GM19324 (cell line): ENCODE data around the gene MAGED4.
"Not testable (repeated sequence)": the region's sequence is repeated elsewhere in the genome, so short reads cannot be mapped to it uniquely, and the experiment has no call there.

ENCODE experiments used
- ATAC-seq: cut with Tn5 transposase; IDR thresholded peaks from one replicate; pipeline ENCODE4 v1.9.1; 2021; ENCODE audit warnings: mild to moderate bottlenecking, moderate library complexity; ENCODE audit not compliant: unreplicated experiment, low FRiP score

MAGED4 gene, protein sequence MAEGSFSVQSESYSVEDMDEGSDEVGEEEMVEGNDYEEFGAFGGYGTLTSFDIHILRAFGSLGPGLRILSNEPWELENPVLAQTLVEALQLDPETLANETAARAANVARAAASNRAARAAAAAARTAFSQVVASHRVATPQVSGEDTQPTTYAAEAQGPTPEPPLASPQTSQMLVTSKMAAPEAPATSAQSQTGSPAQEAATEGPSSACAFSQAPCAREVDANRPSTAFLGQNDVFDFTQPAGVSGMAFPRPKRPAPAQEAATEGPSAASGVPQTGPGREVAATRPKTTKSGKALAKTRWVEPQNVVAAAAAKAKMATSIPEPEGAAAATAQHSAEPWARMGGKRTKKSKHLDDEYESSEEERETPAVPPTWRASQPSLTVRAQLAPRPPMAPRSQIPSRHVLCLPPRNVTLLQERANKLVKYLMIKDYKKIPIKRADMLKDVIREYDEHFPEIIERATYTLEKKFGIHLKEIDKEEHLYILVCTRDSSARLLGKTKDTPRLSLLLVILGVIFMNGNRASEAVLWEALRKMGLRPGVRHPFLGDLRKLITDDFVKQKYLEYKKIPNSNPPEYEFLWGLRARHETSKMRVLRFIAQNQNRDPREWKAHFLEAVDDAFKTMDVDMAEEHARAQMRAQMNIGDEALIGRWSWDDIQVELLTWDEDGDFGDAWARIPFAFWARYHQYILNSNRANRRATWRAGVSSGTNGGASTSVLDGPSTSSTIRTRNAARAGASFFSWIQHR

DNA sequence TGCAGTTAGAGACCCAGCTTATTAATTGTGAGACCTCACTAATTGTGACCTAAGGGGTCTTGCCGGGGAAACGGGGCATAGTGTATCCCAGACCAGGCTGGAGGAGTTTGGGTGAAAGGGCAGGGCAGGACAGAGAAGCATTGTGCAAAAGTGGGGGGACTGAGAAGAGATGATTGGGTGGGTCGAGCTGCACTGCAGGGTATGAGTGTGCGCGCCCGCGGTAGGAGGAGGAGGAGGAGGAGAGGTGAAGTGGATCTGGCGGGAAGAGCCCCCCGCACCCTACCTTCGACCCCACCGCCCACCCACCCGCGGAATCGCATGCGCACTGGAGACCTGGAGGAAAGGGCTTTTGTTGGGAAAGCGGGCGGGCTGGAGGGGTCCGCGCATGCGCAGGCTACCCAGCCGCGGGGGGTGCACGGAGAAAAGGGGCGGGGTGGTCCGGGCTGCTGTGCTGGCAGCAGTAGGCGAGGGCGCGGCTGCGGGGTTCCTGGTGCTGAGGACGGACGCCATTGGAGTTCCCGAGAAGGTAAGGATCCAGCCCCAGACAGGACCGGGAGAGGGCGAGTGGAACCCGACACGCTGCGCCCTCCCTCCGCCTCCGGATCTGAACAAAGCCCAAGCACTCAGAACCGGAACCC lies at the start of gene MAGED4:
Gene MAGED4, plus strand, starts transcription at position 449 of the 638 bp plus-strand sequence. CDS start 1,035 bp downstream, outside the sequence.
- not testable (repeated sequence) for ATAC-seq

DNA sequence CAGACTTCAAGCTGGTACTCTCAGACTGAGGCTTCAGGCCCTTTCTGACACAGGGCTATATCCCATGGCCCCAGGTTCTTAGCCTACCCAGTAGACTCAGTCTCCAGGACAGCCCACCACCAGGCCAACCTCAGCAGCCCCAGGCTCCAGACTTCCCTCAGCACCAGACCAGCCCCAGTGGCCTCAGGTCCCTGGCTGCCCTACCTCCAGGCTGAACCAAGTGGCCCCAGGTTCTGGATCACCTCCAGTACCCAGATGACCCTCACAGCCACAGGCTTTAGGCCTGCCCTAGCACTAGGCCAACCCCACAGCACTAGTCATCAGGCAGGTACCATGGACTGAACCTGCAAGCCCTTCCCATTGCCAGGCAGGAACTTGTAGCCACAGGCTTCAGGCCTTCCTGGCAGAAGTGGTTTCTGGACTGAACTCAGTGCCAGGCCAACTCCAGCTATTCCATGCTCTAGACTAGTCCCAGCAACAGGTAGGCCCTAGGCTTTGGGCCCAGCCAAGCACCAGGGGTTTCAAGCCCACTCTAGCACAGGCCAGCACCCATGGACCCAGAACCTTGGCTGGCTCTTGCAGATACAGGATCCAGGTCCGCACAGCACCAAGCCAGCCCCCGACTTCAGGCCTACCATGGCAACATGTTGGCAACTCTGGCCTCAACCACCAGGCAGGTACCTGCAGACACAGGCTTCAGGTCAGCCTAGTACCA lies 45.7 kb upstream of the MAGED4 start:
- ATAC-seq = no peak

DNA sequence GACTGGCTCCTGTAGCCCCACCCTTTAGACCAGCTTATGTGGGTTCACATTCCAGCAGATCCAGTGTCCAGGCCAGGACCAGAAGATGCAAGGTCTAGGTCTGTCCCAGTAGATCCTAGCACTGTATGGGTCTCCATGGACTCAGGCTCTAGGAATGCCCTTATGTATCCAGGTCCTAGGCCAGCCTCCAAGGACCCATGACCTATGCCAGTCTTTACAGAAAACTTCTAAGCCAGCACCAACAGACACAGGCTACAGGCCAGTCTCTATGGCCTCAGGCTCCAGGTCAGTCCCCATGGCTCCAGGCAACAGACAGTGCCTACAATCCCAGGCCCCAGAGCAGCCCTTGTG lies 45.2 kb upstream of the MAGED4 start:
- no peak for ATAC-seq

DNA sequence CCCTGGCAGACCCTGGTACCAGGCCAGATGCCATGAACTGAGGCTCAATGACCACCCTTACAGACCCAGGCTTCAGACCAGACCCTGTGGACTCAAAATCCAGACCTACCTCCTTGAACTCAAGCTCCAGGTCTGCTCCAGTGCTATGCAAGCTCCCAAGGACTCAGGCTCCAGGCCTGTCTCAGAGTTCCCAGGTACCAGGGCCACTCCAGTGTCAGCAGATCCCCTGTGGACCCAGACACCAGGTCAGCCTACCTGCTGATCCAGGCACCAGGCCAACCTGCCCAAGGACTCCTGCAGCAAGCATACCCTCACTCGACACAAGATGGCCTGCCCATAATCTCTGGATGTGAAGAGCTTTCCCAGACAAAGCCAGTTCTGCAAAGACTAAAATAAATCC lies 44.7 kb upstream of the MAGED4 start:
- no peak for ATAC-seq

DNA sequence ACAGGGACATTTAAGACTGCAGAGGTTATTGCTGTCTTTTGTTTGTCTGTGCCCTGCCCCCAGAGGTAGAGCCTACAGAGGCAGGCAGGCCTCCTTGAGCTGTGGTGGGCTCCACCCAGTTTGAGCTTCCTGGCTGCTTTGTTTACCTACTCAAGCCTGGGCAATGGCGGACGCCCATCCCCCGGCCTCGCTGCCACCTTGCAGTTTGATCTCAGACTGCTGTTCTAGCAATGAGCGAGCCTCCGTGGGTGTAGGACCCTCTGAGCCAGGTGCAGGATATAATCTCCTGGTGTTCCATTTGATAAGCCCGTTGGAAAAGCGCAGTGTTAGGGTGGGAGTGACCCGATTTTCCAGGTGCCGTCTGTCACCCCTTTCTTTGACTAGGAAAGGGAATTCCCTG lies 34.0 kb upstream of the MAGED4 start:
- ATAC-seq = not testable (repeated sequence)

DNA sequence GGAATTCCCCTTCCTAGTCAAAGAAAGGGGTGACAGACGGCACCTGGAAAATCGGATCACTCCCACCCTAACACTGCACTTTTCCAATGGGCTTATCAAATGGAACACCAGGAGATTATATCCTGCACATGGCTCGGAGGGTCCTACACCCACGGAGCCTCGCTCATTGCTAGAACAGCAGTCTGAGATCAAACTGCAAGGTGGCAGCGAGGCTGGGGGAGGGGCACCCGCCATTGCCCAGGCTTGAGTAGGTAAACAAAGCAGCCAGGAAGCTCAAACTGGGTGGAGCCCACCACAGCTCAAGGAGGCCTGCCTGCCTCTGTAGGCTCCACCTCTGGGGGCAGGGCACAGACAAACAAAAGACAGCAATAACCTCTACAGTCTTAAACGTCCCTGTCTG lies 24.5 kb upstream of the MAGED4 start:
- ATAC-seq = not testable (repeated sequence)

DNA sequence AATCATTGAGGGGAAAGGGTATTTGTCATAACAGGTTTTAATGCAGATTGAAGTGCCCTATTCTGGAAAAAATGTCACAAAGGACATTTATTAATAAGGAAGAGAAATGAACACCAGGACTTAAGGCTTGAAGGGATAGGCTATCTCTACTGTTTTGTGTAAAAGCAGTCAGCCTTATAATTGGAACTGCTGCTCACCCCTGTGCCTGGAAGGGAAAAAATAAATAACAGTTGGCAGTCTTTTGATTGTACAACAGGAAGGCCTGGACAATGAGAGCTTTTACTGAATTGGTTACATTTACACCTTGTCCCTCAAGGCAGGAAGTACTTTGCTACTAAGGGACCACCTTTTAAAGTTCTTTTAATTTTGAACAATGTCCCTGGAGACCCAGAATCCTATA lies 17.8 kb upstream of the MAGED4 start:
- no peak for ATAC-seq

DNA sequence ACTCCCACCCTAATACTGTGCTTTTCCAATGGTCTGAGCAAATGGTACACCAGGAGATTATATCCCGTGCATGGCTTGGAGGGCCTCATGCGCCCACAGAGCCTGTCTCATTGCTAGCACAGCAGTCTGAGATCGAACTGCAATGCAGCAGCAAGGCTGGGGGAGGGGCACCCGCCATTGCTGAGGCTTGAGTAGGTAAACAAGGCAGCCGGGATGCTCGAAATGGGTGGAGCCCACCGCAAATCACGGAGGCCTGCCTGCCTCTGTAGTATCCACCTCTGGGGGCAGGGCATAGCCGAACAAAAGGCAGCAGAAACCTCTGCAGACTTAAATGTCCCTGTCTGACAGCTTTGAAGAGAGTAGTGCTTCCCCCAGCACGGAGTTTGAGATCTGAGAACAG lies 13.6 kb upstream of the MAGED4 start:
- not testable (repeated sequence) for ATAC-seq

DNA sequence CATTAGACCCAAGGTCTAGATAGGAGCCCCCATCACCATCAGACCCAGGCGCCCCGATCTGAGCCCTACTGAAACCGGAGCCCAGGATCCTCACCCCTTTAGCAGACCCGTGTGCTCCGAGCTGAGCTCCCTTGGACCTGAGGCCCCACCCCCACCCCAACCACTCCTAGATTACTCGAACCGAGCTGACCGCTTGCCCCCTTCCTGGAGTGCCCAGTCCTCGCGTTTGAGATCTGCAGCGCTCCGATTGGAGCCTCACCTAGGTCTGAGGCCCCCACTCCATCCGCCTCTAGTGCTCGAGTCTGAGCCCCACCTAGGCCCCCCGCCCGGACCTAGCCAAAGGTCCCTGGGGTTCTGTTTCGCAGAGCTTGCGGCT lies 378 bp downstream of the MAGED4 start:
- ATAC-seq = not testable (repeated sequence)

DNA sequence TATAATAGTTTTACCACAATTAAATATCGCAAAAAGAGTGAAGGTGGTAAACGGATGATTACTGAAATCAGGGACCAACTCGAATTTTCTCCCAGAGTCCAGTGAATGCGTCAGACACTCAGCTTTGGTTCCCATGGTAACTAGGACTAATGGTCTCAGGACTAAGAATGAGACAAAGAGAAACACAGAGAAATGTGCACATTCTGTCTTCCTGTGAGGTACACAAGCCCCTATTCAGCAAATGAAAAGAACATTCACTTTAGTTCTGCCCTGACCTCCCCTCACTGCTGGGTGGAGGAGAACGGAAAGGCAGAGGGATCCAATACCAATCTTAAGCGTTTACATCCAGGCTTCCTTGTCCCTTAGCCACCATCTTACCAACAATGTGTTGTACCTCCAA lies 26.7 kb downstream of the MAGED4 start:
- not testable (repeated sequence) for ATAC-seq

DNA sequence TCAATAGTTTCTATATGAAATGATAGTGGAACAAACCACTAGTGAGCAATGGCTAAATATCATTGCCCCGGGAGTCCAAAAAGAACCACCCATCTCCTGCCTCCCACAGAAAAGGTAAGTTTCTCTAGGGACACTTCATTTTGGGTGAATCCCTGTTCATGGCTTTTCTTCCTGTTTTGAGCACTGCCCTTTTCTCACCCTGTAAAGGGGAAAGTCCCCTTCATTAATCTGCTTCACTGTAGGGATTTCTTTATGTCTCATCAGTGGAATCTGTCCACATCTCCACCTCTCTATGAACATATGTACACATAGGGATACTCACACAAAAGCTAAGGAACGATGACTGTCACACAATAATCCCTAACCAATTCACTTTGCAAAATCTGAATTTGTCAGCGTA lies 28.6 kb downstream of the MAGED4 start:
- no peak for ATAC-seq

DNA sequence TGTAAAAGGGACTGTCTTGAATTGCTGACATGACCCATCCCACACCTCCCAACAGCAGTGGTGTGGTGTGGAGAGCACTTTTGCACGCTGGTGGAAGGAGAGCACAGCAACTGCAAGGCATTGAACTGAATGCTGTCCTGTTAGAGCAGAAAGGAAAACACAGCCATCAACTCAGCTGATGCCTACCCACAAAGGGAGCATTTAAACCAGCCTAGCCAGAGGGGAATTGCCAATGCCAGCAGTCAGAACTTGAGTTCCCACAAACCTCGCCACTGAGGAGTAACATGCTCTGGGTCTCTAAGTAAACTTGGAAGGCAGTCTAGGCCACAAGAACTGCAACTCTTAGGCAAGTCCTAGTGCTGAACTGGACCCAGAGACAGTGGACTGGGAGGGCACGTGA lies 31.9 kb downstream of the MAGED4 start:
- no peak for ATAC-seq

DNA sequence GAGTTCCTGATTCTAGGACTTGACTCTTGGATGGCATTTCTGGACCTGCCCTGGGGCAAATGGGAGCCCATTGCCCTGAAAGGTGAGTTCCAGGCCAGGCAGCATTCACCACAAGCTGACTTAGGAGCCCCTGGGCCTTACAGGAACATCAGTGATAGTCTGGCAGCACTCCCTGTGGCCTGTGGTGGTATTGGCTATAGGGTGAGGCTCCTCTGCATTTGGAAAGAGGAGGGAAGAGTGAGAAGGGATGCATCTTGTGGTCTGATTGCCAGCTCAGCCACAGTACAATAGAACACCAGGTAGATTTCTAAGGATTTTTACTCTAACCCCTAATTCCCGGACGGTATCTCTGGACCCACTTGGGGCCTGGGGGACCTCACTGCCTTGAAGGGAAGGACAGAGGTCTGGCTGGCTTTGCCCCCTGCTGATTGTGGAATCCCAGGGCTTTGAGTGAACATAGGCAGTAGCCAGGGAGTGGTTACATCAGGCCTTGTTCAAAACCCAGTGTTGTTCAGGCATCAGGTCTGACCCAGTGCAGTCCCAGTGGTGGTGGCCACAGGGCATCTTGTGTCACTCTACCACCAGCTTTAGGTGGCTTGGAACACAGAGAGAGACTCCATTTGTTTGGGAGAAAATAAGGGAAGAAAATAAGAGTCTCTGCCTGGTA lies 32.9 kb downstream of the MAGED4 start:
- no peak for ATAC-seq

DNA sequence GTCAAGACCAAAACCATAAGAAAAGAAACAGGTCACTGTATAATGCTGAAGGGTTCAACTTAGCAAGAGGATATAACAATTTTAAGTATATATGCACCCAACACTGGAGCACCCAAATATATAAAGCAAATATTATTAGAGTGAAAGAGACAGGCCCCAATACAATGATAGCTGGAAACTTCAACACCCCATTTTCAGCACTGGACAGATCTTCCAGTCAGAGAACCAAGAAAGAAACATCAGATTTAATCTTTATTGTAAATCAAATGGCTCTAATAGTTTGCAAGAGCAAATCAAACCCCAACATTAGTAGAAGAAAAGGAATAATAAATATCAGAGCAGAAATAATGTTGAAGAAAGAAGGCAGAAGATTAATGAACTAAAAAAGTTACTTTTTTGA lies 36.2 kb downstream of the MAGED4 start:
- ATAC-seq = no peak
